SK-N-SH treated with all-trans-retinoic acid at 6 μM for 48 hours (cell line): ENCODE data around the gene LEP.

Experiments used
- ATAC-seq: fragments of 200-7000 bp; cut with Tn5 transposase; 3 replicates; pipeline ENCODE4 v1.9.1; 2020; ENCODE audit warnings: mild to moderate bottlenecking, moderate library complexity
- ARNTL ChIP-seq: fragments of 450-650 bp; formaldehyde crosslinking; IDR thresholded peaks from 2 replicates; pipeline ENCODE4 v1.5.0; 2020; ENCODE audit warnings: low read depth, mild to moderate bottlenecking, moderate library complexity, borderline replicate concordance
- BACH2 ChIP-seq: fragments of 250-450 bp; sonication (Bioruptor Pico); IDR thresholded peaks from 2 replicates; pipeline ENCODE4 v1.9.0; 2021; ENCODE audit warnings: mild to moderate bottlenecking, borderline replicate concordance
- CSDC2 ChIP-seq: fragments of 250-450 bp; sonication (Bioruptor Pico); IDR thresholded peaks from 2 replicates; pipeline ENCODE4 v1.5.0; 2020; ENCODE audit warnings: mild to moderate bottlenecking, moderate library complexity
- CSRNP3 ChIP-seq: fragments of 250-450 bp; sonication (Bioruptor Pico); IDR thresholded peaks from 2 replicates; pipeline ENCODE4 v1.5.1; 2021; ENCODE audit warnings: mild to moderate bottlenecking, moderate library complexity
- GLIS3 ChIP-seq: fragments of 250-450 bp; sonication (Bioruptor Pico); IDR thresholded peaks from 2 replicates; pipeline ENCODE4 v1.5.0; 2020; ENCODE audit warnings: mild to moderate bottlenecking, moderate library complexity
- ISL1 ChIP-seq: fragments of 250-450 bp; sonication (Bioruptor Pico); IDR thresholded peaks from 2 replicates; pipeline ENCODE4 v2.1.2; 2022; ENCODE audit warnings: mild to moderate bottlenecking, moderate library complexity
- OSR1 ChIP-seq: fragments of 250-450 bp; sonication (Bioruptor Pico); IDR thresholded peaks from 2 replicates; pipeline ENCODE4 v1.8.0; 2022; ENCODE audit warnings: moderate library complexity, mild to moderate bottlenecking, inconsistent platforms
- PATZ1 ChIP-seq: fragments of 250-450 bp; sonication (Bioruptor Pico); IDR thresholded peaks from 2 replicates; pipeline ENCODE4 v1.8.0; 2020; ENCODE audit warnings: mild to moderate bottlenecking, moderate library complexity, borderline replicate concordance
- POU6F1 ChIP-seq: fragments of 250-450 bp; sonication (Bioruptor Pico); IDR thresholded peaks from 2 replicates; pipeline ENCODE4 v1.8.0; 2021; ENCODE audit warnings: low read depth, mild to moderate bottlenecking, moderate library complexity, borderline replicate concordance
- PPARA ChIP-seq: fragments of 250-450 bp; sonication (Bioruptor Pico); IDR thresholded peaks from 2 replicates; pipeline ENCODE4 v1.5.0; 2020; ENCODE audit warnings: mild to moderate bottlenecking, borderline replicate concordance
- RARB ChIP-seq: fragments of 250-450 bp; sonication (Bioruptor Pico); IDR thresholded peaks from 2 replicates; pipeline ENCODE4 v1.8.0; 2021; ENCODE audit warnings: mild to moderate bottlenecking, moderate library complexity
- SNAI2 ChIP-seq: fragments of 250-450 bp; sonication (Bioruptor Pico); IDR thresholded peaks from 2 replicates; pipeline ENCODE4 v1.5.0; 2020; ENCODE audit warnings: mild to moderate bottlenecking, moderate library complexity
- TCF4 ChIP-seq: fragments of 250-450 bp; sonication (Bioruptor Pico); IDR thresholded peaks from 2 replicates; pipeline ENCODE4 v1.8.0; 2021; ENCODE audit warnings: mild to moderate bottlenecking, moderate library complexity, borderline replicate concordance
- TOX ChIP-seq: fragments of 250-450 bp; sonication (Bioruptor Pico); IDR thresholded peaks from 2 replicates; pipeline ENCODE4 v1.8.0; 2021; ENCODE audit warnings: mild to moderate bottlenecking, moderate library complexity, borderline replicate concordance
- TSHZ2 ChIP-seq: fragments of 250-450 bp; sonication (Bioruptor Pico); IDR thresholded peaks from 2 replicates; pipeline ENCODE4 v1.5.0; 2020; ENCODE audit warnings: mild to moderate bottlenecking, moderate library complexity
- ZC3H10 ChIP-seq: fragments of 250-450 bp; sonication (Bioruptor Pico); IDR thresholded peaks from 2 replicates; pipeline ENCODE4 v1.5.1; 2021; ENCODE audit warnings: mild to moderate bottlenecking, moderate library complexity
- ZFP3 ChIP-seq: fragments of 250-450 bp; sonication (Bioruptor Pico); IDR thresholded peaks from 2 replicates; pipeline ENCODE4 v1.5.0; 2020; ENCODE audit warnings: mild to moderate bottlenecking, moderate library complexity
- ZFP30 ChIP-seq: fragments of 450-650 bp; formaldehyde crosslinking; IDR thresholded peaks from 2 replicates; pipeline ENCODE4 v1.5.0; 2022; ENCODE audit warnings: mild to moderate bottlenecking, moderate library complexity
- ZNF565 ChIP-seq: fragments of 450-650 bp; formaldehyde crosslinking; conservative IDR thresholded peaks from 2 replicates; pipeline ENCODE4 v1.5.0; 2020; ENCODE audit warnings: low read depth, mild to moderate bottlenecking, moderate library complexity
- ZNF70 ChIP-seq: fragments of 450-650 bp; formaldehyde crosslinking; IDR thresholded peaks from 2 replicates; pipeline ENCODE4 v1.5.0; 2020; ENCODE audit warnings: mild to moderate bottlenecking, moderate library complexity
- ZNF8 ChIP-seq: fragments of 450-650 bp; formaldehyde crosslinking; IDR thresholded peaks from 2 replicates; pipeline ENCODE4 v1.5.0; 2020; ENCODE audit warnings: mild to moderate bottlenecking, moderate library complexity

Gene LEP

GRCh38 chr7:128281605-128282380 is 40.7 kb downstream of the LEP start:
- TF ChIP-seq POU6F1 (CRISPR knock-in tag) (no peak), TOX (no peak), ZNF8 (no peak), ZNF565 (no peak), ZNF70 (CRISPR knock-in tag) (no peak), GLIS3 (CRISPR knock-in tag) (no peak), RARB (CRISPR knock-in tag) (no peak), ZFP3 (no peak), OSR1 (no peak), BACH2 (CRISPR knock-in tag) (no peak), ARNTL (CRISPR knock-in tag) (no peak), ZC3H10 (CRISPR knock-in tag) (no peak), ISL1 (CRISPR knock-in tag) (no peak), CSRNP3 (CRISPR knock-in tag) (no peak), TSHZ2 (CRISPR knock-in tag) (no peak), PPARA (no peak)
- ATAC-seq = no peak

GRCh38 chr7:128284102-128284501 is 43.0 kb downstream of the LEP start:
- no peak for ATAC-seq
- no peak for TF ChIP-seq TSHZ2 (CRISPR knock-in tag)
- no peak for TF ChIP-seq ZNF8
- no peak for TF ChIP-seq ZC3H10 (CRISPR knock-in tag)
- TF ChIP-seq BACH2 (CRISPR knock-in tag) = no peak
- no peak for TF ChIP-seq PATZ1
- TF ChIP-seq GLIS3 (CRISPR knock-in tag) = no peak
- TF ChIP-seq ZNF70 (CRISPR knock-in tag) = no peak
- TF ChIP-seq CSRNP3 (CRISPR knock-in tag) = no peak
- TF ChIP-seq ZFP30 (CRISPR knock-in tag) = no peak
- TF ChIP-seq ARNTL (CRISPR knock-in tag) = no peak
- no peak for TF ChIP-seq TCF4 (CRISPR knock-in tag)
- no peak for TF ChIP-seq SNAI2 (CRISPR knock-in tag)
- TF ChIP-seq CSDC2 (CRISPR knock-in tag) = no peak
